Astrocyte (in vitro differentiated cells and primary cell): ENCODE data around the gene HPSE2.

Source experiments
- CTCF ChIP-seq: IDR thresholded peaks from 2 replicates; pipeline ENCODE4 v1.5.1; 2011; ENCODE audit warnings: low read depth, mild to moderate bottlenecking, inconsistent platforms, low read length, moderate library complexity; ENCODE audit not compliant: insufficient read depth
- EZH2 ChIP-seq: IDR thresholded peaks from 2 replicates; pipeline ENCODE4 v1.6.1; 2012; ENCODE audit warnings: mild to moderate bottlenecking, low read length, inconsistent platforms; ENCODE audit not compliant: insufficient read depth

GRCh38 chr10:98436704-98437103, 798.9 kb downstream of the HPSE2 start:
- TF ChIP-seq CTCF (no peak), EZH2 (no peak)
